GM18508 (cell line): Measurements from ENCODE around the gene PDSS2.
"Not testable (repeated sequence)": the region's sequence is repeated elsewhere in the genome, so short reads cannot be mapped to it uniquely, and the experiment has no call there.

Experiments
- ATAC-seq: cut with Tn5 transposase; IDR thresholded peaks from one replicate; pipeline ENCODE4 v1.9.1; 2021; ENCODE audit warnings: moderate number of reproducible peaks; ENCODE audit not compliant: insufficient read depth, unreplicated experiment

PDSS2 gene

GRCh38 chr6:107129370-107129925 lies 329.9 kb downstream of the PDSS2 start:
- ATAC-seq = no peak

DNA sequence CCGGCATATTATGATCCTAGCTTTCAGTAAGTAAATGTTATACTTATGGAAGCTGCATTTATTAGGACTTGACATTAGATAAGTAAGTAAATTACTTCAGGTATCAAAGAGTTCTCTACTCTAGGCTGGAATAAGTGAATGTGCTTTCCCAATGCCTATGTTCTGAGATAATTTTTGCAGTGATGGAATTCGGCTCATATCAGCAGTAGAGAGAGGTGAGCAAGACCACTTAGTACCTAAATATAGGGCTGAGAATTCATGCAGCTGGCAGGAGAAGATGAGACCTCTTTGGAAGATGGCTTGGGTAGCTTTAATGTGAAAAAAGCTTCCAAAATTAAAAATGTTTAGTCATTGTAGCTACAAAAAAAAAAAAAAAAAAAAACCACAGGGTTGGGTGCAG lies 330.8 kb downstream of the PDSS2 start:
- ATAC-seq = no peak

GRCh38 chr6:107128175-107128574 lies 331.2 kb downstream of the PDSS2 start:
- no peak for ATAC-seq

DNA sequence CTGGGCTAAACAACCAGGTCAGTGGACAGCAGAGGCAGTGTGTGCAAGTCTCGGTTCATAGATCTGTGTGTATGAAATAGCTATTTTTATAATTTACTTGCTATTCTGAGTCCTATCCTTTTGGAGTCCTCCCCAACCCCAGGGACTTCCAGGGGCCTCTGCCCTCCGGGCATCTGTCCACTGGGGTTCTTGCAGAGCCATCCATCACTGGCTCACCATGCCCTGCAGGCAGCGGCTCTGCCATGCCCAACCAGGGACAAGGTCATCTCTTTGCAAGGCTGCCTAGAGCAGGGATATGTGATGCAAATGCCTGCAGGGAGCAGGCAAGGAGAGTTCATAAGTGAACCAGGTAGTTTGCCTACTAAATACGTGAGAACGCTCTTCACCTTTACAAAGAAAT lies 333.6 kb downstream of the PDSS2 start:
- ATAC-seq = no peak

GRCh38 chr6:107124934-107125348 lies 334.4 kb downstream of the PDSS2 start:
- peak; percentile 86 for ATAC-seq

- ATAC-seq = no peak
Observed at GRCh38 chr6:107123501-107123900, 335.9 kb downstream of the PDSS2 start.

GRCh38 chr6:107122748-107123147 lies 336.6 kb downstream of the PDSS2 start:
- no peak for ATAC-seq

DNA sequence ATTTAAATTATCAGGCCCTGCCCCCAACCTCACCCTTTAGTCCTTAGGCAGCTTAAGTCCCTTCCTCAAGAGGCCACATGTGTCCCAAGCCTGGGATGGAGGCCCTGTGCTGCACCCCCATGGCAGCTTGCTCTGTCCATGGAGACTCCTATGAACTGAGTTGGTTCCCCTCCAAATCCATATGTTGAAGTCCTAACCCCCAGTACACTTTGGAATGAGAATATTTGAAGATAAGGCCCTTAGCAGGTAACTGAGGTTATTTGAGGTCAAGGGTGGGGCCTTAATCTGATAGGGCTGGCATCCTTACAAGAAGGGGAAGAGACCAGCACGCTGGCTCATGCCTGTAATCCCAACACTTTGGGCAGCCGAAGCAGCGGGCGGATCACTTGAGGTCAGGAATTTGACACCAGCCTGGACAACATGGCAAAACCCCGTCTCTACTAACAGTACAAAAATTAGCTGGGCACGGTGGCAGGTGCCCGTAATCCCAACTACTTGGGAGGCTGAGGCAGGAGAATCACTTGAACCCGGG lies 337.3 kb downstream of the PDSS2 start:
- ATAC-seq = no peak

DNA sequence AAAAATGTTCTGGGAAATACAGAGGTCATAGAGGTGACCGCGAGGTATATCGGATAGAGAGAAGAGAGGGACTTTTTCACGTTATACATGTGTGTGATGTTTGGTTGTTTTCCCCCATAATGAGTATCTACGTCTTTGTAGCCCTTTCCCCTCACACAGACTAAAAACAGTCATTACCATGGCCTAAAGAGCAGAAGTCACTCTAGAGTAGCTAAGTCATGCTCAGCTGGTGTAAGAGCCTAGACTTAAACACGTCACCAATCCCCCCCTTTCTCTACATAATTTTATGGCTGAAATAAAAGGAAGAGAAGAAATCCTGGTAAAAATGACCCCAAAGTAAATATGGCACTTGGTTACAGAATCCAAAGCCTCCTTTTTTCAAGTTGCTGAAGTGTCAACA lies 338.1 kb downstream of the PDSS2 start:
- ATAC-seq = no peak

DNA sequence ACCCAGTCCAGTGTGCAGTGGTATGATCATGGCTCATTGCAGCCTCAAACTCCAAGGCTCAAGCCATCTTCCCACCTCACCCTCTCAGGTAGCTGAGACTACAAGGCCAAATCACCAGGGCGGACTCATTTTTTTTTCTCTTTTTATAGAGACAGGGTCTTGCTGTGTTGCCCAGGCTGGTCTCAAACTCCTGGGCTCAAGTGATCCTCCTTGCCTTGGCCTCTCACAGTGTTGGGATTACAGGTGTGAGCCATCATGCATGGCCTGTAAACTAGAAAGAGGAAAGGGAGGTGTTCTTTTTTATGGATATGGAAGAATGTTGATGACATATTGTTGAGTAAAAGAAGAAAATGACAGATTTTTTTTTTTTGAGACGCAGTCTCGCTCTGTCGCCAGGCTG lies 339.0 kb downstream of the PDSS2 start:
- ATAC-seq = no peak

DNA sequence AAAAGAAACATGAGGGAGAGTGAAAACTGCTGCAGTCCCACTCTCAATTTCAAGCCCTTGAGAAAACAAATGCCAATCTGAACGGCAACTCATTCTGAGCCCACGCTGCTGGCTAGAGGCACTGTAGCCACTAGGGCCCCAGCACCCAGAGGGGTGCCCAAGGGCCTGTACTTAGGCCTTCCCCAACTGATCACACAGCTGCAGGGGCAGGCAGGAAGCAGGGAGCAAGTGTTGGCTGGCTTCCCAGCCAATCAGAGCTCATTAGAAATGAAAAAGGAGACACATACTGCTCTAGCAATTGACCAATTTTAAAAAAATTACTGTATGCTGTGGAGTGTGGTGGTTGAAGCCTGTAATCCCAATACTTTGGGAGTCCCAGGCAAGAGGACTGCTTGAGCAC lies 340.4 kb downstream of the PDSS2 start:
- ATAC-seq = no peak

DNA sequence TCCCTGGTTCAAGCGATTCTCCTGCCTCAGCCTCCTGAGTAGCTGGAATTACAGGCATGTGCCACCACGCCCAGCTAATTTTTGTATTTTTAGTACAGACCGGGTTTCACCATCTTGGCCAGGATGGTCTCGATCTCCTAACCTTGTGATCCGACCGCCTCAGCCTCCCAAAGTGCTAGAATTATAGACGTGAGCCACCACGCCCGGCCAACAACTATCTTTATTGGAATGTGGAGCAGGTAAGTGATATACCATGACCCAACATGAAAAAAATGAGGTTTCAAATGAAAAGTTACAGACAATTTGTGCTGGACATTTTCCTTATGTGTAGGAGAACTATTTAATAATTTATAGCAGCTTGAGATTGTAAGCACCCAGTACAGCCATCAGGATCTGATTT lies 340.8 kb downstream of the PDSS2 start:
- ATAC-seq = not testable (repeated sequence)

GRCh38 chr6:107116931-107117330 lies 342.4 kb downstream of the PDSS2 start:
- ATAC-seq = no peak

GRCh38 chr6:107116328-107116892 lies 343.0 kb downstream of the PDSS2 start:
- ATAC-seq = no peak

- ATAC-seq = no peak
Observed at GRCh38 chr6:107115695-107116327, 343.6 kb downstream of the PDSS2 start.

GRCh38 chr6:107114926-107115694 lies 344.3 kb downstream of the PDSS2 start, which contains the start of gene BEND3:
TSS of gene BEND3 (minus strand) at chr6:107115515. CDS start at chr6:107099285, 16,230 bp downstream.
- no peak for ATAC-seq

- no peak for ATAC-seq
Observed at GRCh38 chr6:107114213-107114925, 345.0 kb downstream of the PDSS2 start.

DNA sequence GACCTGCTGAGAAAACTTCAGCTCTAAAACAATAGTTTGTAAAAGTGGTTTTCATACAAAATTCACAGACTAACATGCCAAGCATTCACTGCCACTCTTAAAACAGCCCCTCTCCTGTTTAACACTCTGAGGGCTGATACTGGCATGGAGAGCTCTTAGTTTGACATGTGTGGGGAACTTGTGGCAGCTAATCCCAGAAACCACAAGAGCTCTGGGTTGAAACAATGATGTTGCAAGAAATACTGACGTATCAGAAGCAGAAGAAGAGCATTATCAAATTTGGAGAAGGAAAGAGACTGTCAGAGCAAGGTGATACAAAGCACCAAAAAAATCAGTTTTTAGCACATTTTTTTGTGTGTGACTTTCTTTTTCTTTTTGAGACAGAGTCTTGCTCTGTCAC lies 349.2 kb downstream of the PDSS2 start:
- ATAC-seq = no peak

GRCh38 chr6:107108201-107108890 lies 351.0 kb downstream of the PDSS2 start:
- no peak for ATAC-seq

DNA sequence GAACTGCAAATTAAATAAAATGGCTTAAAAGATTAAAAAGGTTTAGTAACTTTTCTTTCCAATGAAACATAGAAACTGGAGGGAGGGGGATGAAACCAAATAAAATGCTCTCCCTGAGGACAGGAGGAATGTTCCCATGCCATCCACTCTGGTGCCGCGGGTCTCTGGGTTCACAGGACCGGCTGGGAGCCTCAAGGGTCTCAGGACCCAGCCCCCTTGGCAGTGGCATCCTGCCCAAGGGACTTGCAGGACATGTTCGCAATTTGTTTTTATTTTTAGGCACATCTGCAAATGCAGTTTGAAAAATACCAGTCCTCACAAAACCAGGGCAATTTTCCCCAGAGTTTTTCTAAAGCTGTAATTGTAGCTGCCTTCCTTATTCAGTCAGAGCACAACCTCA lies 351.6 kb downstream of the PDSS2 start:
- no peak for ATAC-seq
